AG04450 (cell line): ENCODE results near the gene ZSCAN9. TPM values are rescaled to one million over a fixed set of nuclear protein-coding genes. Genes with fewer than 3 reads are reported as not detected.

Source experiments
- CTCF ChIA-PET: fragments of 300-600, 350-600 bp; formaldehyde crosslinking; extraction: SDS; loops from one replicate; lab custom pipeline; 2022; ENCODE audit warnings: antibody characterized with exemption, inconsistent platforms; lab: Charles Lee
- POLR2A ChIA-PET: fragments of 350-600 bp; formaldehyde crosslinking; extraction: SDS; loops from one replicate; lab custom pipeline; 2021; ENCODE audit warnings: antibody characterized with exemption, inconsistent platforms; lab: Yijun Ruan, JAX
- DNase-seq: peaks from one replicate; pipeline ENCODE4 v3.0.0-alpha.2; 2011; ENCODE audit warnings: low read depth, low spot score
- H3K27ac ChIP-seq: one replicate; pipeline ENCODE4 v1.5.1; 2012; ENCODE audit warnings: low read depth, low read length, control low read depth
- H3K27me3 ChIP-seq: one replicate; pipeline ENCODE4 v1.6.0; 2012; ENCODE audit warnings: low read length; ENCODE audit not compliant: control insufficient read depth, insufficient read depth
- H3K4me3 ChIP-seq: 2 replicates; pipeline ENCODE4 v1.5.1; 2011; ENCODE audit warnings: mild to moderate bottlenecking, low read depth, low read length, control low read depth
- H3K9me3 ChIP-seq: 2 replicates; pipeline ENCODE4 v1.5.1; 2012; ENCODE audit warnings: low read length; ENCODE audit not compliant: control insufficient read depth, insufficient read depth
- CTCF ChIP-seq: IDR thresholded peaks from 2 replicates; pipeline ENCODE4 v1.5.1; 2011; ENCODE audit warnings: low read depth, low read length, control low read depth, inconsistent platforms
- polyA plus RNA-seq: library from polyadenylated mRNA; depleted of rRNA; stranded (reverse); fragments of >200 nt; gene quantifications from 2 replicates; pipeline ENCODE4 v1.2.3, GENCODE V29; 2011

ZSCAN9 gene
- polyA plus RNA-seq, 1 experiment: 18.2 TPM

- Histone ChIP-seq H3K27ac (peak within 1 kb of the TSS; percentile 52), H3K27me3 (no peaks in the 10 kb centered on the region), H3K4me3 (peak within 1 kb of the TSS; percentile 94), H3K9me3 (no peaks in the 10 kb centered on the region)
- POLR2A ChIA-PET: interaction anchor here (0.6 to 1.8 kb wide), 9 partner anchors 15 to 658 kb away, joined by 3 to 14 read pairs (median 5); partner anchors contain the start of genes PGBD1, ZKSCAN8 and ZSCAN26
- CTCF ChIA-PET: interaction anchor here (0.7 to 2.8 kb wide), 5 partner anchors 12 to 131 kb away, joined by 3 to 13 read pairs (median 4); partner anchors contain the start of gene PGBD1
- TF ChIP-seq CTCF: no peak
- DNase-seq: peak; percentile 86
Observed at GRCh38 chr6:28252009-28252975, 27.2 kb downstream of the ZSCAN9 start, which contains the start of gene ZKSCAN4. TSS of gene ZKSCAN4 (minus strand) at chr6:28252269. CDS start at chr6:28251980, 289 bp downstream.

GRCh38 chr6:28254121-28254519, 29.0 kb downstream of the ZSCAN9 start:
- H3K4me3 ChIP-seq: no peak overlapping the region
- TF ChIP-seq CTCF: no peak
- H3K9me3 ChIP-seq: peaks cover 5% of the 10 kb centered on the region
- no peak overlapping the region for H3K27ac ChIP-seq
- H3K27me3 ChIP-seq: no peaks in the 10 kb centered on the region
- CTCF ChIA-PET: interaction anchor here (1.1 to 2.8 kb wide), 2 partner anchors 94 to 102 kb away, joined by 3 to 13 read pairs; no protein-coding TSS in a partner anchor
- POLR2A ChIA-PET: interaction anchor here (0.6 kb wide), 1 partner anchor 119 kb away, joined by 12 read pairs; no protein-coding TSS in a partner anchor
- no peak for DNase-seq

- no peak overlapping the region for H3K4me3 ChIP-seq
- DNase-seq: no peak
- ChIA-PET CTCF (interaction anchor here (0.5 kb wide), 1 partner anchor 122 kb away, joined by 7 read pairs; no protein-coding TSS in a partner anchor), POLR2A (no interaction called here)
- no peaks in the 10 kb centered on the region for H3K27me3 ChIP-seq
- no peak for TF ChIP-seq CTCF
- H3K9me3 ChIP-seq: peaks cover 11% of the 10 kb centered on the region
- H3K27ac ChIP-seq: no peak overlapping the region
Observed at GRCh38 chr6:28257042-28257441, 32.0 kb downstream of the ZSCAN9 start.

- CTCF ChIA-PET: no interaction called here
- TF ChIP-seq CTCF: no peak
- Histone ChIP-seq H3K4me3 (peak within 1 kb of the TSS; percentile 34), H3K27me3 (no peaks in the 10 kb centered on the region), H3K9me3 (peaks cover 11% of the 10 kb centered on the region), H3K27ac (no peak within 1 kb of the TSS)
- DNase-seq: no peak
- POLR2A ChIA-PET: no interaction called here
Observed at GRCh38 chr6:28258877-28259777, 34.1 kb downstream of the ZSCAN9 start, which contains the start of gene NKAPL. TSS of gene NKAPL (plus strand) at chr6:28259297. CDS start at chr6:28259372, 75 bp downstream.
